Measurements from ENCODE around the gene HSDL2.
"Not testable (repeated sequence)": the region's sequence is repeated elsewhere in the genome, so short reads cannot be mapped to it uniquely, and the experiment has no call there.

The HSDL2 gene

GRCh38 chr9:112503170-112503569 lies 123.3 kb downstream of the HSDL2 start:
- DNase-seq, result peak; percentile 58

- DNase-seq, result no peak
Measured at GRCh38 chr9:112505086-112505485, 125.2 kb downstream of the HSDL2 start.

DNA sequence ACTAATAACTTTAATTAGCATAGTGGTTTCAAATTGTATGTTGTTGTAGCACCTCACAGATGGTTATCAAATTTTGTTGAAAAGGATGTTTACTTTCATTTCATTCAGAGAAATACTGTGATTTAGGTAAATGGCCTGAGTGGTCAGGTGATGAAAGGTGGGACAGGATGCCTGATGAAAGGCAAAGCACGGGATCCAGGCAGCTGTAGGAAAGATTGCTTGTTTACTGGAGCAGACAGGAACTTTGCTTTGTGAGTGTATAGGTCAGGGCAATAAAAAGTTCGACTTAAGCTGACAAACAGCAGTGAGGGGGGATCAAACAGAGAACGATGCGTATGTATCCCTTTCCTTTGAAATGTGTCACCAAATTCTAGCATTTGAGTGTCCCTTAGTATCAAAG lies 125.7 kb downstream of the HSDL2 start:
- DNase-seq, result no peak

DNA sequence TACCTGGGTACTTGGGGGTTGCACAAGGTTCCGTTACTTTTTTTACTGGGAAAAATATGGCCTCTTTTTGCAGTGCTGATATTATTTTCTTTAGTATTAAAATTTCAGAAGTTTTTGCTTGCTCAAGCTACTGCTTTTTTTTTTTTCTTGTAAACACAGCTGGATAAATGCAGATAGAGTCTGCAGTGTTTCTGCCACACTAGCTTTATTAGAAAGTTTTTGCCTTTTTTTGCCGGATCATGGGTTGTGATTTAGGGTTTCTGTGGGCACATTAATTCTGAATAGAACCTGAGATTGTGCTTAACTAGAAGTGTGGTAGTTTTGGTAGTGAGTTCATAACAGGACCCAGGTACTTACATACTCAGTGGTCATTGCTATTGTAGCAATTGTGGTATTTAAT lies 126.7 kb downstream of the HSDL2 start:
- DNase-seq, result no peak

GRCh38 chr9:112507001-112507680 lies 127.2 kb downstream of the HSDL2 start:
- no peak for DNase-seq

DNA sequence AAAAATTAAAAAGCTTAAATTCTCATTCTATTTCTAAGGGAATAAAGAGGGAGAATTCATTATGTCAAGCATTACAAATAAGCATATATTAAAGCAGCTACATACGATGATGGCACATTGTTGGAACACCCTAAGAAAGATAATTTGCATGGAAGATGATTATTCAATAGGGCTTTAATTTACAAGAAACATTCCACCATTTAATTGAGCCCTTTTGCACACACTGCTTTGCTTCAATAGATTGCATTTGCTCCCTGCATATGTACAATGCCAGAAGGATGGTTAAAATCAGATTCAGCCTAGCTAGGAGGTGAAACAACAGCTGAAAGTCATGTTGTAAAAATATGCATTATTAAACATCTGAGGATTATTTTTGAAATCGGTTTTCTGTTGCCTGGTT lies 128.5 kb downstream of the HSDL2 start:
- DNase-seq, result no peak

GRCh38 chr9:112512377-112512776 lies 132.5 kb downstream of the HSDL2 start:
- DNase-seq, result not testable (repeated sequence)

DNA sequence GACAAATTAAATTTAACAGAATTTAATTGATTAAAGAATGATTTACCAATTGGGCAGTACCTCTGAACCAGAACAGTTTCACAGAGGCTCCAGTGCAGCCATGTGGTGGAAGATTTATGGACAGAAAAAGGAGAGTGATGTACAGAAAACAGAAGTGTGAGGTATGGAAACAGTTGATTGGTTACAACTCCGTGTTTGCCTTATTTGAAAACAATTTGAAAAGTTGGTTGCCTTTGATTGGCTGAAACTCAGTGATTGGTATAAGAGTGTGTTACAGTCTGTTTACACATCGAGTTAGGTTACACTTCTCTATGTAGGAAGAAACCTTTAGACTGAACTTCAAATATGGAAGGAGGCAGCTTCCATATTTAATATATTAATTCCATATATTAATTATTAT lies 136.9 kb downstream of the HSDL2 start:
- DNase-seq, result no peak

DNA sequence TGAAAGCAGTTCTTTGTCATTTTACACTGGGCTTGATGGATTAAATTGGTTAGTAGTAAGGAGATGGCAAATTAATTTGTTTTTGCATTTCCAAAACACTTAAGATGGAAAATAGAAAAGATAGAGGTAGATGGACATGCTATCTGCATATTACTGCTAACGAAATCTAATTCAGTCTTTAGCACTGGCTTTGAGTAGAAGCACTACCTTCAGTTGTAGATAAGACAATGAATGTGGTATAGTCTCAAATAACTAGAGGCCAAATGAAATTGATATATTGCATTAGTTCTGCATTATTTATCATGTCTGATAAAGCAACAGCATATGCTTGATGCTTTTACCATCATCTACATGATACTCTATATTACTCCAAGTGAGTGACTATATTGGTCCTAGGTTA lies 140.2 kb downstream of the HSDL2 start:
- DNase-seq, result no peak

- DNase-seq, result peak; percentile 39
Measured at GRCh38 chr9:112520656-112521055, 140.7 kb downstream of the HSDL2 start.

Data from NCI-H82 (cell line).